Hepatic stellate cell (primary cell): ENCODE measurements around the gene ARHGEF10L.

Source experiments
- DNase-seq: peaks from one replicate; pipeline ENCODE4 v3.0.0; 2011; ENCODE audit warnings: low spot score

Gene ARHGEF10L

GRCh38 chr1:17591814-17592430 lies 52.4 kb downstream of the ARHGEF10L start:
- DNase-seq: no peak

- no peak for DNase-seq
Observed at GRCh38 chr1:17594026-17594425, 54.5 kb downstream of the ARHGEF10L start.

- DNase-seq: peak; percentile 22
Observed at GRCh38 chr1:17594690-17595601, 55.4 kb downstream of the ARHGEF10L start.

- DNase-seq: no peak
Observed at GRCh38 chr1:17595602-17595925, 56.1 kb downstream of the ARHGEF10L start.

- no peak for DNase-seq
Observed at GRCh38 chr1:17596186-17596585, 56.7 kb downstream of the ARHGEF10L start.

- DNase-seq: no peak
Observed at GRCh38 chr1:17596651-17597509, 57.4 kb downstream of the ARHGEF10L start.

- no peak for DNase-seq
Observed at GRCh38 chr1:17597651-17598050, 58.2 kb downstream of the ARHGEF10L start.

- no peak for DNase-seq
Observed at GRCh38 chr1:17598251-17598650, 58.8 kb downstream of the ARHGEF10L start.

GRCh38 chr1:17599291-17599953 lies 59.9 kb downstream of the ARHGEF10L start:
- DNase-seq: no peak

- no peak for DNase-seq
Observed at GRCh38 chr1:17599954-17600300, 60.4 kb downstream of the ARHGEF10L start.

- DNase-seq: no peak
Observed at GRCh38 chr1:17600321-17600720, 60.8 kb downstream of the ARHGEF10L start.

- no peak for DNase-seq
Observed at GRCh38 chr1:17601643-17602382, 62.3 kb downstream of the ARHGEF10L start.

GRCh38 chr1:17603091-17603841 lies 63.8 kb downstream of the ARHGEF10L start:
- no peak for DNase-seq

- peak; percentile 61 for DNase-seq
Observed at GRCh38 chr1:17605582-17606344, 66.3 kb downstream of the ARHGEF10L start.

- peak; percentile 82 for DNase-seq
Observed at GRCh38 chr1:17606826-17607440, 67.4 kb downstream of the ARHGEF10L start.

GRCh38 chr1:17607644-17608581 lies 68.4 kb downstream of the ARHGEF10L start:
- no peak for DNase-seq

- DNase-seq: no peak
Observed at GRCh38 chr1:17609529-17609928, 70.0 kb downstream of the ARHGEF10L start.

- DNase-seq: no peak
Observed at GRCh38 chr1:17610085-17610484, 70.6 kb downstream of the ARHGEF10L start.
